Nephron (organoid): Measurements from ENCODE around the gene ADORA2A.

Experiments
- H3K27ac Mint-ChIP-seq, 3 experiments: 2 replicates each; pipeline ENCODE4 v1.8.0; 2020; ENCODE audit warnings: mixed read lengths in 3 of 3, mild to moderate bottlenecking in 2 of 3, moderate library complexity in 1 of 3
- H3K27me3 Mint-ChIP-seq: 2 replicates; pipeline ENCODE4 v1.8.0; 2021; ENCODE audit warnings: low read depth, mild to moderate bottlenecking, moderate library complexity, mixed read lengths
- H3K36me3 Mint-ChIP-seq: 2 replicates; pipeline ENCODE4 v1.8.0; 2020; ENCODE audit warnings: low read depth, mixed read lengths
- H3K4me1 Mint-ChIP-seq: 2 replicates; pipeline ENCODE4 v1.8.0; 2020; ENCODE audit warnings: mixed read lengths
- H3K4me3 Mint-ChIP-seq, 3 experiments: 2 replicates each; pipeline ENCODE4 v1.8.0; 2020; ENCODE audit warnings: mild to moderate bottlenecking in 3 of 3, mixed read lengths in 3 of 3, moderate library complexity in 2 of 3
- H3K9me3 Mint-ChIP-seq: 2 replicates; pipeline ENCODE4 v1.8.0; 2020; ENCODE audit warnings: mixed read lengths
- TF ChIP-seq, protein P1 (sequence below), 3 experiments: fragments of 200-600 bp; sonication (generic); IDR thresholded peaks; one replicate each; pipeline ENCODE4 v1.5.0; 2021; ENCODE audit warnings: antibody characterized with exemption in 3 of 3; ENCODE audit not compliant: unreplicated experiment in 3 of 3

The ADORA2A gene

DNA sequence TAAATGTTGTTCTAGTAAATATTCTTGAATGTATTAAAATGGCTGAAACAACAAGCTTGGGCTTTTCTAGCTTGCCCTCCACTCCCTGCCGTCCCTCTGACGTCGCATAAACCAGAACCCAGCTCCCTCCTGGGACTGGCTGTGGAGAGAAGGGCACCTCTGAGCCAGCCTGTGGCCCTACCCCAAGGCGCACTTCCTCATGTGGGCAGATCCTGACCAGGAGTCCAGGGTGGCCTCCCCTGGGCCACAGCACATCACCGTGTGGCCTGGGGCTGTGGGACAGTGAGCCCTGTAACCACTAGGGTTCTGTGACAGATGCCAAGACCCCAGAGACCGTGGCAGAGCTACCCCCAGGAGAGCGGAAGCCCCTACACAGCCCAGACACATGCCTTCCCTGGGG is 10.2 kb upstream of the ADORA2A start:
- Mint-ChIP-seq H3K36me3 (peaks cover 21% of the 10 kb centered on the region), H3K27ac (no peak overlapping the region), H3K9me3 (no peaks in the 10 kb centered on the region), H3K4me1 (no peaks in the 10 kb centered on the region), H3K27me3 (peaks cover under 1% of the 10 kb centered on the region), H3K4me3 (no peak overlapping the region)
- TF ChIP-seq, protein P1, sequence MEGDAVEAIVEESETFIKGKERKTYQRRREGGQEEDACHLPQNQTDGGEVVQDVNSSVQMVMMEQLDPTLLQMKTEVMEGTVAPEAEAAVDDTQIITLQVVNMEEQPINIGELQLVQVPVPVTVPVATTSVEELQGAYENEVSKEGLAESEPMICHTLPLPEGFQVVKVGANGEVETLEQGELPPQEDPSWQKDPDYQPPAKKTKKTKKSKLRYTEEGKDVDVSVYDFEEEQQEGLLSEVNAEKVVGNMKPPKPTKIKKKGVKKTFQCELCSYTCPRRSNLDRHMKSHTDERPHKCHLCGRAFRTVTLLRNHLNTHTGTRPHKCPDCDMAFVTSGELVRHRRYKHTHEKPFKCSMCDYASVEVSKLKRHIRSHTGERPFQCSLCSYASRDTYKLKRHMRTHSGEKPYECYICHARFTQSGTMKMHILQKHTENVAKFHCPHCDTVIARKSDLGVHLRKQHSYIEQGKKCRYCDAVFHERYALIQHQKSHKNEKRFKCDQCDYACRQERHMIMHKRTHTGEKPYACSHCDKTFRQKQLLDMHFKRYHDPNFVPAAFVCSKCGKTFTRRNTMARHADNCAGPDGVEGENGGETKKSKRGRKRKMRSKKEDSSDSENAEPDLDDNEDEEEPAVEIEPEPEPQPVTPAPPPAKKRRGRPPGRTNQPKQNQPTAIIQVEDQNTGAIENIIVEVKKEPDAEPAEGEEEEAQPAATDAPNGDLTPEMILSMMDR (IDR thresholded peaks at IDR 0.05; ENCODE audit: unreplicated experiment in 3 of 3), result no peak

DNA sequence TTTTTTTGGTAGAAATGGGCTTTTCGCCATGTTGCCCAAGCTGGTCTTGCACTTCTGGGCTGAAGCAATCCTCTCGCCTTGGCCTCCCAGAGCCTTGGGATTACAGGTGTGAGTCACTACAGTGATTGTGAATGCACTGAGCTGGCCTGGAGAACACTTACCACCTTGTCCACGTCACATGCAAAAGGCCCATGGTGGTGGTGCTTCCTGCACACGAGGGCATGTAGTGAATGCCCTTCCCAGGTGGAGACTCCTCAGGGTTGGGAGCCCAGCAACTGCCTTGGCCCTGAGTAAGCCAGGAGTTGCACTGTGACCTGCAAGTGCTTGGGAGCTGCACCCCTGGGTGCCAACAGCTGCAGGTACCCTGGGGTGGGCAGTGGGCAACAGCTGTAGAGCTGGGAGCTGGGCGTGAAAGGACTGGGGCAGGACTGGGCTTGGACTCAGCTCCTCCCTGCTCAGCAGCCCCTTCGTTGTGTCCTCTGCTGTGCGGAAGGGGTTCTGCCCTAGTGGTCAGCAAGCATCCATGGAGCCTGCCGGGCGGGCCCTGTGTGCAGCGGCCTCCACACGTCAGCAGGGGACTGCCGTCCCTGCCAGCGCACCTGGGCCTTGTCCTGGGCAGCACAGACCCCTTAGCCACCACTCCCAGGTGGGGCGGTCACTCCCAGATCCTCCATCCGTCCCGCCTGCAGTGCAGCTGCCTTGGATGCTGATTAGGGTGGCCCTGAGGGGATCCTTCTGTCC is 9.3 kb upstream of the ADORA2A start:
- H3K27me3 Mint-ChIP-seq, result peaks cover 9% of the 10 kb centered on the region
- no peak overlapping the region for H3K4me3 Mint-ChIP-seq
- no peaks in the 10 kb centered on the region for H3K4me1 Mint-ChIP-seq
- H3K36me3 Mint-ChIP-seq, result peaks cover 21% of the 10 kb centered on the region
- TF ChIP-seq, protein P1 (IDR thresholded peaks at IDR 0.05; ENCODE audit: unreplicated experiment in 3 of 3), result no peak
- no peaks in the 10 kb centered on the region for H3K9me3 Mint-ChIP-seq
- H3K27ac Mint-ChIP-seq, result no peak overlapping the region

- Mint-ChIP-seq H3K4me1 (no peaks in the 10 kb centered on the region), H3K4me3 (no peak overlapping the region), H3K36me3 (peaks cover 18% of the 10 kb centered on the region), H3K9me3 (no peaks in the 10 kb centered on the region), H3K27ac (no peak overlapping the region), H3K27me3 (peaks cover 12% of the 10 kb centered on the region)
- TF ChIP-seq, protein P1 (IDR thresholded peaks at IDR 0.05; ENCODE audit: unreplicated experiment in 3 of 3), result no peak
Observed at GRCh38 chr22:24418786-24419474, 8.5 kb upstream of the ADORA2A start.

GRCh38 chr22:24419475-24419850 is 7.9 kb upstream of the ADORA2A start:
- Mint-ChIP-seq H3K4me3 (no peak overlapping the region), H3K36me3 (peaks cover 15% of the 10 kb centered on the region)

DNA sequence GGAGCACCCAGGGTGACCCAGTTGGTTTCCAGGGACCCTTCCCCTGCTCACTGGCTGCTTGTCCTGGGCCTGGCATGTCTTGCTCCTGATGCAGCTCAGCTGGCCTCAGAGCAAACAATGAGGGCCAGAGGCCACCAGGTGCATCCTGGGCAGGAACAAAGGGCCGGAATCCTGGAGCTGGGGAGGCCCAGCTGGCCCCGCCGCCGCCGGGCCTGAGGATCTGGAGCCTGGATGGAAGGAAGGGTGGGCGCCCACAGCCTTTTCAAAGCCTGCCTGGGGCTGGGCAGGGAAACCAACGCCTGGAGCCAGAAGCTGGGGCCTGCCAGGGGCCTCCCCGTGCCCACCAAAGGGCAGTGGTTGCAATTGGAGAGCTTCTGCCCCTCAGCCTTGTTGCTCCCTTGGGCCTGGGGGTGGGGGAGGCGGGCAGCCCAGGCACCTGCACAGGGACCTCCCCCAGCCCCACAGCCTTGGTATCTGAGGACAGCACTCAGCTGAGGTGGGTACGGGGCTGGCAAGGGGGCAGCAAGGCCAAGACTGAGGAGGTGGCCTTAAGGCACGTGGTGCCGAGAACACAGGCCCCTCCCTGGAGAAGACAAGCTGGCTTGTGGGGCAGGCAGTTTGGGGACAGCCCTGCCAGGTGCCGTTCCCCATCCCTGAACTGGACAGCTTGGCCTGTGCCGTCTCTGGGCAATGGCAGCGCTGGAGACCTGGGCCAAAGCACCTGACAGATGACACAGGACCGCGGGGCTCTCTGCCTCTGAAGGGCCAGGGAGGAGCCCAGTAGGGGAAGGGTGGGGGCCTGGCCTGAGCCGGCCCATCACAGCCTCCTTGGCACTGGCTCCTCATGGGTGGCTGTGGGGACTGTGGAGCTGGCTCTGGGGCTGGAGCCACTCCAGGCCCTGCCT is 7.1 kb upstream of the ADORA2A start:
- TF ChIP-seq, protein P1 (IDR thresholded peaks at IDR 0.05; ENCODE audit: unreplicated experiment in 3 of 3), result no peak
- Mint-ChIP-seq H3K36me3 (peaks cover 6% of the 10 kb centered on the region), H3K27me3 (peaks cover 18% of the 10 kb centered on the region), H3K9me3 (no peaks in the 10 kb centered on the region), H3K4me3 (no peak overlapping the region), H3K4me1 (no peaks in the 10 kb centered on the region), H3K27ac (no peak overlapping the region)

More at GRCh38 chr22:24419475-24419850, 7.9 kb upstream of the ADORA2A start:
- H3K9me3 Mint-ChIP-seq, result no peaks in the 10 kb centered on the region
- H3K4me1 Mint-ChIP-seq, result no peaks in the 10 kb centered on the region
- peaks cover 13% of the 10 kb centered on the region for H3K27me3 Mint-ChIP-seq
- TF ChIP-seq, protein P1 (IDR thresholded peaks at IDR 0.05; ENCODE audit: unreplicated experiment in 3 of 3), result no peak
- H3K27ac Mint-ChIP-seq, result no peak overlapping the region
